ENCODE results near the gene MILR1.

MILR1 gene

DNA sequence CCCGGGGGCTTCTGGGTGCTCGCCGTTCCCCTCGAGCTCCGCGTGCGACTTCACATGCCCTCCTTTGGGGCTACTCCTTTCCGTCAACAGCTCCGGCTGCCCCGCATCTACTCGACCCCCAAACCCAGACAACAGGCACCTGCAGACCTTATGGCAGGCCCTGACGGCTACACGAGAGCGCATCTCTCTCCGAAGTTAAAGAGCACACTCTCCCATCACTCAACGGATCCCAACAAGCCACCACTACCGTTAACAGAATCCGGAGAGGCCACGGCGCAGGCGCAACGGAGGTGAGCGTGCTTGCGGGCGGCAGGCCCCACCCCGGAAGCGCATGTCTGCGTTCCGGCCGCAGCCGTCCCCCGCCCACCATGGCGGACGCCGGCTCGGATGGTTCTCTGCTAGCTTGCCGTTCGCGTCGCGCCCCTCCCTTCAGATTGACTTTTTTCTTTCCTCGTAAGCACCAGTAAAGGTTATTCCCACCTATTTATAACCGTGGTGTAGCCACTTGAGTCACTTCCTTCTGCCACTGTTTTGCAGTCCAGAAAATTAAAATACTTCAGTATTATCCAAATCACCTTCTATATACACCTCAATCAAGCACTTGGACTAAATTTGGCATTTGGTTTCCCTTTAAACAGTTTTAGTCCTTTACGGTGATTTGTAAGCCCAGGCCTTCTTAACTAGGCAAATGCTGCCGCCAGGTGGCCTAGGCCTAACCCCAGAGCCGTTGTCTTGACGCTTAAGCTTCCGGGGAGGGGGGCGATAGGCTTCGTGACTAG is 48.1 kb downstream of the MILR1 start, which contains the start of gene POLG2 (continued):
- no peak for TF ChIP-seq MYNN (tag by site-specific recombination; IDR thresholded peaks at IDR 0.05; ENCODE audit: borderline replicate concordance)
- TF ChIP-seq, protein P1, sequence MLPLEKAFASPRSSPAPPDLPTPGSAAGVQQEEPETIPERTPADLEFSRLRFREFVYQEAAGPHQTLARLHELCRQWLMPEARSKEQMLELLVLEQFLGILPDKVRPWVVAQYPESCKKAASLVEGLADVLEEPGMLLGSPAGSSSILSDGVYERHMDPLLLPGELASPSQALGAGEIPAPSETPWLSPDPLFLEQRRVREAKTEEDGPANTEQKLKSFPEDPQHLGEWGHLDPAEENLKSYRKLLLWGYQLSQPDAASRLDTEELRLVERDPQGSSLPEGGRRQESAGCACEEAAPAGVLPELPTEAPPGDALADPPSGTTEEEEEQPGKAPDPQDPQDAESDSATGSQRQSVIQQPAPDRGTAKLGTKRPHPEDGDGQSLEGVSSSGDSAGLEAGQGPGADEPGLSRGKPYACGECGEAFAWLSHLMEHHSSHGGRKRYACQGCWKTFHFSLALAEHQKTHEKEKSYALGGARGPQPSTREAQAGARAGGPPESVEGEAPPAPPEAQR (tag by site-specific recombination; IDR thresholded peaks at IDR 0.05): no peak
- no peak for TF ChIP-seq ZNF585B (tag by site-specific recombination; IDR thresholded peaks at IDR 0.05)
- TF ChIP-seq ZNF404 (tag by site-specific recombination; IDR thresholded peaks at IDR 0.05): no peak
- no peak for TF ChIP-seq ZNF239 (tag by site-specific recombination; IDR thresholded peaks at IDR 0.05)
- TF ChIP-seq, protein P2, sequence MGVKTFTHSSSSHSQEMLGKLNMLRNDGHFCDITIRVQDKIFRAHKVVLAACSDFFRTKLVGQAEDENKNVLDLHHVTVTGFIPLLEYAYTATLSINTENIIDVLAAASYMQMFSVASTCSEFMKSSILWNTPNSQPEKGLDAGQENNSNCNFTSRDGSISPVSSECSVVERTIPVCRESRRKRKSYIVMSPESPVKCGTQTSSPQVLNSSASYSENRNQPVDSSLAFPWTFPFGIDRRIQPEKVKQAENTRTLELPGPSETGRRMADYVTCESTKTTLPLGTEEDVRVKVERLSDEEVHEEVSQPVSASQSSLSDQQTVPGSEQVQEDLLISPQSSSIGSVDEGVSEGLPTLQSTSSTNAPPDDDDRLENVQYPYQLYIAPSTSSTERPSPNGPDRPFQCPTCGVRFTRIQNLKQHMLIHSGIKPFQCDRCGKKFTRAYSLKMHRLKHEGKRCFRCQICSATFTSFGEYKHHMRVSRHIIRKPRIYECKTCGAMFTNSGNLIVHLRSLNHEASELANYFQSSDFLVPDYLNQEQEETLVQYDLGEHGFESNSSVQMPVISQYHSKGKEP (tag by site-specific recombination; IDR thresholded peaks at IDR 0.05): peak; percentile 61; the same call in 1 of the 2 replicates
- no peak for TF ChIP-seq ZNF792 (tag by site-specific recombination; IDR thresholded peaks at IDR 0.05)
- no peak for TF ChIP-seq GFI1B (tag by site-specific recombination; IDR thresholded peaks at IDR 0.05)
- no peak for TF ChIP-seq ZBTB21 (tag by site-specific recombination; IDR thresholded peaks at IDR 0.05)
- peak; percentile 66 for TF ChIP-seq ZFP37 (tag by site-specific recombination; IDR thresholded peaks at IDR 0.05)
- no peak for TF ChIP-seq ZNF843 (tag by site-specific recombination; IDR thresholded peaks at IDR 0.05)
- TF ChIP-seq, protein P3, sequence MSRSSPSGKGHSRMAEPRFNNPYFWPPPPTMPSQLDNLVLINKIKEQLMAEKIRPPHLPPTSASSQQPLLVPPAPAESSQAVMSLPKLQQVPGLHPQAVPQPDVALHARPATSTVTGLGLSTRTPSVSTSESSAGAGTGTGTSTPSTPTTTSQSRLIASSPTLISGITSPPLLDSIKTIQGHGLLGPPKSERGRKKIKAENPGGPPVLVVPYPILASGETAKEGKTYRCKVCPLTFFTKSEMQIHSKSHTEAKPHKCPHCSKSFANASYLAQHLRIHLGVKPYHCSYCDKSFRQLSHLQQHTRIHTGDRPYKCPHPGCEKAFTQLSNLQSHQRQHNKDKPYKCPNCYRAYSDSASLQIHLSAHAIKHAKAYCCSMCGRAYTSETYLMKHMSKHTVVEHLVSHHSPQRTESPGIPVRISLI (tag by site-specific recombination; IDR thresholded peaks at IDR 0.05): no peak
- TF ChIP-seq ZSCAN16 (tag by site-specific recombination; IDR thresholded peaks at IDR 0.05): no peak
- TF ChIP-seq ZSCAN23 (tag by site-specific recombination; IDR thresholded peaks at IDR 0.05): no peak
- TF ChIP-seq, protein P4, sequence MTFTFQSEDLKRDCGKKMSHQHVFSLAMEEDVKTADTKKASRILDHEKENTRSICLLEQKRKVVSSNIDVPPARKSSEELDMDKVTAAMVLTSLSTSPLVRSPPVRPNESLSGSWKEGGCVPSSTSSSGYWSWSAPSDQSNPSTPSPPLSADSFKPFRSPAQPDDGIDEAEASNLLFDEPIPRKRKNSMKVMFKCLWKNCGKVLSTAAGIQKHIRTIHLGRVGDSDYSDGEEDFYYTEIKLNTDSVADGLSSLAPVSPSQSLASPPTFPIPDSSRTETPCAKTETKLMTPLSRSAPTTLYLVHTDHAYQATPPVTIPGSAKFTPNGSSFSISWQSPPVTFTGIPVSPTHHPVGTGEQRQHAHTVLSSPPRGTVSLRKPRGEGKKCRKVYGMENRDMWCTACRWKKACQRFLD (tag by site-specific recombination; IDR thresholded peaks at IDR 0.05): no peak
- TF ChIP-seq, protein P5, sequence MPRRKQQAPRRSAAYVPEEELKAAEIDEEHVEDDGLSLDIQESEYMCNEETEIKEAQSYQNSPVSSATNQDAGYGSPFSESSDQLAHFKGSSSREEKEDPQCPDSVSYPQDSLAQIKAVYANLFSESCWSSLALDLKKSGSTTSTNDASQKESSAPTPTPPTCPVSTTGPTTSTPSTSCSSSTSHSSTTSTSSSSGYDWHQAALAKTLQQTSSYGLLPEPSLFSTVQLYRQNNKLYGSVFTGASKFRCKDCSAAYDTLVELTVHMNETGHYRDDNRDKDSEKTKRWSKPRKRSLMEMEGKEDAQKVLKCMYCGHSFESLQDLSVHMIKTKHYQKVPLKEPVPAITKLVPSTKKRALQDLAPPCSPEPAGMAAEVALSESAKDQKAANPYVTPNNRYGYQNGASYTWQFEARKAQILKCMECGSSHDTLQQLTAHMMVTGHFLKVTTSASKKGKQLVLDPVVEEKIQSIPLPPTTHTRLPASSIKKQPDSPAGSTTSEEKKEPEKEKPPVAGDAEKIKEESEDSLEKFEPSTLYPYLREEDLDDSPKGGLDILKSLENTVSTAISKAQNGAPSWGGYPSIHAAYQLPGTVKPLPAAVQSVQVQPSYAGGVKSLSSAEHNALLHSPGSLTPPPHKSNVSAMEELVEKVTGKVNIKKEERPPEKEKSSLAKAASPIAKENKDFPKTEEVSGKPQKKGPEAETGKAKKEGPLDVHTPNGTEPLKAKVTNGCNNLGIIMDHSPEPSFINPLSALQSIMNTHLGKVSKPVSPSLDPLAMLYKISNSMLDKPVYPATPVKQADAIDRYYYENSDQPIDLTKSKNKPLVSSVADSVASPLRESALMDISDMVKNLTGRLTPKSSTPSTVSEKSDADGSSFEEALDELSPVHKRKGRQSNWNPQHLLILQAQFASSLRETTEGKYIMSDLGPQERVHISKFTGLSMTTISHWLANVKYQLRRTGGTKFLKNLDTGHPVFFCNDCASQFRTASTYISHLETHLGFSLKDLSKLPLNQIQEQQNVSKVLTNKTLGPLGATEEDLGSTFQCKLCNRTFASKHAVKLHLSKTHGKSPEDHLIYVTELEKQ (tag by site-specific recombination; IDR thresholded peaks at IDR 0.05; ENCODE audit: borderline replicate concordance): no peak
- no peak for TF ChIP-seq ZNF791 (tag by site-specific recombination; IDR thresholded peaks at IDR 0.05)
- TF ChIP-seq, protein P6, sequence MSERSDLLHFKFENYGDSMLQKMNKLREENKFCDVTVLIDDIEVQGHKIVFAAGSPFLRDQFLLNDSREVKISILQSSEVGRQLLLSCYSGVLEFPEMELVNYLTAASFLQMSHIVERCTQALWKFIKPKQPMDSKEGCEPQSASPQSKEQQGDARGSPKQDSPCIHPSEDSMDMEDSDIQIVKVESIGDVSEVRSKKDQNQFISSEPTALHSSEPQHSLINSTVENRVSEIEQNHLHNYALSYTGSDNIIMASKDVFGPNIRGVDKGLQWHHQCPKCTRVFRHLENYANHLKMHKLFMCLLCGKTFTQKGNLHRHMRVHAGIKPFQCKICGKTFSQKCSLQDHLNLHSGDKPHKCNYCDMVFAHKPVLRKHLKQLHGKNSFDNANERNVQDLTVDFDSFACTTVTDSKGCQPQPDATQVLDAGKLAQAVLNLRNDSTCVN (tag by site-specific recombination; optimal IDR thresholded peaks at IDR 0.05): peak; percentile 49
- no peak for TF ChIP-seq ZNF292 (tag by site-specific recombination; IDR thresholded peaks at IDR 0.05; ENCODE audit: borderline replicate concordance, low read depth)
- TF ChIP-seq, protein P7, sequence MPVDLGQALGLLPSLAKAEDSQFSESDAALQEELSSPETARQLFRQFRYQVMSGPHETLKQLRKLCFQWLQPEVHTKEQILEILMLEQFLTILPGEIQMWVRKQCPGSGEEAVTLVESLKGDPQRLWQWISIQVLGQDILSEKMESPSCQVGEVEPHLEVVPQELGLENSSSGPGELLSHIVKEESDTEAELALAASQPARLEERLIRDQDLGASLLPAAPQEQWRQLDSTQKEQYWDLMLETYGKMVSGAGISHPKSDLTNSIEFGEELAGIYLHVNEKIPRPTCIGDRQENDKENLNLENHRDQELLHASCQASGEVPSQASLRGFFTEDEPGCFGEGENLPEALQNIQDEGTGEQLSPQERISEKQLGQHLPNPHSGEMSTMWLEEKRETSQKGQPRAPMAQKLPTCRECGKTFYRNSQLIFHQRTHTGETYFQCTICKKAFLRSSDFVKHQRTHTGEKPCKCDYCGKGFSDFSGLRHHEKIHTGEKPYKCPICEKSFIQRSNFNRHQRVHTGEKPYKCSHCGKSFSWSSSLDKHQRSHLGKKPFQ (tag by site-specific recombination; IDR thresholded peaks at IDR 0.05): no peak; the same call in 1 of the 2 replicates
- no peak for TF ChIP-seq ZNF747 (tag by site-specific recombination; IDR thresholded peaks at IDR 0.05)
- TF ChIP-seq, protein P8, sequence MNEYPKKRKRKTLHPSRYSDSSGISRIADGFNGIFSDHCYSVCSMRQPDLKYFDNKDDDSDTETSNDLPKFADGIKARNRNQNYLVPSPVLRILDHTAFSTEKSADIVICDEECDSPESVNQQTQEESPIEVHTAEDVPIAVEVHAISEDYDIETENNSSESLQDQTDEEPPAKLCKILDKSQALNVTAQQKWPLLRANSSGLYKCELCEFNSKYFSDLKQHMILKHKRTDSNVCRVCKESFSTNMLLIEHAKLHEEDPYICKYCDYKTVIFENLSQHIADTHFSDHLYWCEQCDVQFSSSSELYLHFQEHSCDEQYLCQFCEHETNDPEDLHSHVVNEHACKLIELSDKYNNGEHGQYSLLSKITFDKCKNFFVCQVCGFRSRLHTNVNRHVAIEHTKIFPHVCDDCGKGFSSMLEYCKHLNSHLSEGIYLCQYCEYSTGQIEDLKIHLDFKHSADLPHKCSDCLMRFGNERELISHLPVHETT (tag by site-specific recombination; IDR thresholded peaks at IDR 0.05): no peak
- no peak for TF ChIP-seq SCRT2 (tag by site-specific recombination; IDR thresholded peaks at IDR 0.05)
- TF ChIP-seq MZF1 (tag by site-specific recombination; IDR thresholded peaks at IDR 0.05; ENCODE audit: borderline replicate concordance): no peak
